ENCODE data around the gene PMEPA1. TPM values are rescaled to one million over a fixed set of nuclear protein-coding genes. Genes with fewer than 3 reads are reported as not detected.

PMEPA1 gene
- total RNA-seq, 1 donor from 2014 or later = 0.82 TPM

DNA sequence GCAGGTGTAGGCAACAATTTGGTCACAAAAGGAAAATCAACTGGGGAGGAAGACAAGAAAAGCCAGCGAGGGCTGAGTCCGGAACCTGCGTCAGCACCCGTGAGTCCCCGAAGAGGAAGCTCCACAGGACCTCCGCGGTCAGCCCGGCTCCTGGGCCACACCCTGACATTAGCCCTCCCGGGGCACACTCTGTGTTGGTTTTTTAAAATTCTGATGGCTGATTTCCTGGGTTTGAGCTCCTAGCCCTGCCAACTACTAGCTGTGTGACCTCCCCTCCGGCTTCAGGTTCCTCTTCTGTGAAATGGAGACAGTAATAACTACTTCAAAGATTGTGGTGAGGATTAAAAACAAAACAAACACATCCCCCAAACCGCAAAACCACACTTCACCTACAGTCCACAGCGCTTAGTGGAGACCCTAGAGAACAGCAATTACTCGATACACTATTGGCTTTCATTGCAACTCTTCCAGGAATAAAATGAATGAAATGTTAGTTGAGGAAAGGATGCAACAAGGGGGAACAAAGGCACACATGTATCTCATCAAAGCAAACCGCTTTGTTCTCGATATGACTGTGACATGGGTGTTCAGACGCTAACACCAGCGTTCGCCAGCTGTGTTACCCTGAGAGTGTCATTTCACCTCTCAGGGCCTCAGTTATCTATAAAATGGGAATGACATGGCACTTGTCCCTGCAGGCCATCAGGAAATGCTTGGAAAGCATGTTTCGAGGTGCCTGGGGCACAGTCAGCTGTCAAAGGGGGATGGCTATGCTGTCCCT, 90.6 kb downstream of the PMEPA1 start:
- H3K9me3 Mint-ChIP-seq = peaks cover 4% of the 10 kb centered on the region
- H3K4me1 Mint-ChIP-seq = peaks cover 54% of the 10 kb centered on the region
- H3K27me3 Mint-ChIP-seq = peaks cover 16% of the 10 kb centered on the region

DNA sequence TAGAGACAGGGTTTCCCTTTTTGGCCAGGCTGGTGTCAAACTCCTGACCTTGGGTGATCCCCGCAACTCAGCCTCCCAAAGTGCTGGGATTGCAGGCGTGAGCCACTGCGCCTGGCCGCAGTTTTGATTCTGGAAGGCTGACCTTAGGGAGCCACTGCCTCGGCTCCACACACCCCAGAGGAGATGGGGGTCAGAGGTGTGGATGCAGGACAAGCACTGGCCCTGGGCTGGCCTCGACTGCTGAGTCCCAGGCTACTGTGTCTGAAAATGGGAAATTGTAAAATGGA, 91.1 kb downstream of the PMEPA1 start:
- Mint-ChIP-seq H3K27ac (peak overlapping the region; percentile 87), H3K4me1 (peaks cover 54% of the 10 kb centered on the region), H3K9me3 (peaks cover 1% of the 10 kb centered on the region), H3K36me3 (ENCODE audit: low read depth) (peaks cover 17% of the 10 kb centered on the region), H3K27me3 (peaks cover 14% of the 10 kb centered on the region), H3K4me3 (peak overlapping the region; percentile 78)
- no peak for DNase-seq
- intact Hi-C loops (cut with micrococcal nuclease) = loop anchor here (1.0 to 5.0 kb wide), 6 partner anchors 10 to 268 kb away; partner anchors contain the start of genes PMEPA1, RAE1 and RBM38

More for the DNA sequence above, 90.6 kb downstream of the PMEPA1 start:
- intact Hi-C loops (cut with micrococcal nuclease) = loop anchor here (1.0 to 5.0 kb wide), 6 partner anchors 9 to 268 kb away; partner anchors contain the start of genes PMEPA1, RAE1 and RBM38
- Mint-ChIP-seq H3K4me3 (peak overlapping the region; percentile 78), H3K36me3 (ENCODE audit: low read depth) (peaks cover 17% of the 10 kb centered on the region), H3K27ac (peak overlapping the region; percentile 87)
- peak; percentile 92 for DNase-seq

- Mint-ChIP-seq H3K4me1 (peaks cover 54% of the 10 kb centered on the region), H3K27me3 (peaks cover 14% of the 10 kb centered on the region), H3K4me3 (peak overlapping the region; percentile 78), H3K36me3 (ENCODE audit: low read depth) (peaks cover 19% of the 10 kb centered on the region), H3K9me3 (no peaks in the 10 kb centered on the region), H3K27ac (peak overlapping the region; percentile 87)
- intact Hi-C loops (cut with micrococcal nuclease) = loop anchor here (2.0 to 5.0 kb wide), 5 partner anchors 17 to 267 kb away; partner anchors contain the start of genes PMEPA1, RAE1 and RBM38
- peak; percentile 73 for DNase-seq
Observed at GRCh38 chr20:57618091-57618763, 91.6 kb downstream of the PMEPA1 start.

GRCh38 chr20:57617079-57617795, 92.6 kb downstream of the PMEPA1 start:
- H3K36me3 Mint-ChIP-seq (ENCODE audit: low read depth) = peaks cover 21% of the 10 kb centered on the region
- peaks cover 16% of the 10 kb centered on the region for H3K27me3 Mint-ChIP-seq
- no peaks in the 10 kb centered on the region for H3K9me3 Mint-ChIP-seq
- H3K4me3 Mint-ChIP-seq = no peak overlapping the region
- peak overlapping the region; percentile 22 for H3K27ac Mint-ChIP-seq
- H3K4me1 Mint-ChIP-seq = peaks cover 47% of the 10 kb centered on the region
- intact Hi-C loops (cut with micrococcal nuclease) = loop anchor here (5.0 kb wide), 1 partner anchor 95 kb away; the partner anchor contains the start of gene PMEPA1
- DNase-seq = no peak

- H3K4me1 Mint-ChIP-seq = peaks cover 45% of the 10 kb centered on the region
- no peaks in the 10 kb centered on the region for H3K9me3 Mint-ChIP-seq
- DNase-seq = no peak
- no peak overlapping the region for H3K27ac Mint-ChIP-seq
- H3K4me3 Mint-ChIP-seq = no peak overlapping the region
- peaks cover 21% of the 10 kb centered on the region for H3K36me3 Mint-ChIP-seq (ENCODE audit: low read depth)
- peaks cover 16% of the 10 kb centered on the region for H3K27me3 Mint-ChIP-seq
- intact Hi-C loops (cut with micrococcal nuclease) = loop anchor here (5.0 kb wide), 1 partner anchor 96 kb away; the partner anchor contains the start of gene PMEPA1
Observed at GRCh38 chr20:57616143-57616951, 93.5 kb downstream of the PMEPA1 start.

DNA sequence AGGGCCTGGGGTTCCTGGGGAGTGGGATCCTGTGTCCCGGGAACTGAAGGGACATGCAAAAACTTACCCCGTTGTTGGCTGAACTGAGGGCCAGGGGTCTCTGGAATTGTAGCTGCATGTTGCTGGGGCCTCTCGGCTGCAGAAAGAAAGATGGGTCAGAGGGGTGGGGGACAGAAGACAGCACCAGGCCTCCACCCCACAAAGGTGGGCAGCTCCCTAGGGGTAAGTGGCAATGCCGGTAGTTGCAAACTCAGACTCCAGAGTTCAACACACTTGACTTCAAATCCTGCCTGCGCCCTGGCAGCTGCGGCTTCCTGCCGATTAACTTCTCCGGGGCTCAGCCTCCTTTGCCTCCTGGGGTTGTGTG, 94.4 kb downstream of the PMEPA1 start:
- intact Hi-C loops (cut with micrococcal nuclease) = loop anchor here (5.0 kb wide), 1 partner anchor 97 kb away; the partner anchor contains the start of gene PMEPA1
- Mint-ChIP-seq H3K4me3 (no peak overlapping the region), H3K27me3 (peaks cover 16% of the 10 kb centered on the region), H3K9me3 (no peaks in the 10 kb centered on the region), H3K27ac (no peak overlapping the region), H3K36me3 (ENCODE audit: low read depth) (peaks cover 27% of the 10 kb centered on the region), H3K4me1 (peaks cover 36% of the 10 kb centered on the region)
- DNase-seq = no peak

DNA sequence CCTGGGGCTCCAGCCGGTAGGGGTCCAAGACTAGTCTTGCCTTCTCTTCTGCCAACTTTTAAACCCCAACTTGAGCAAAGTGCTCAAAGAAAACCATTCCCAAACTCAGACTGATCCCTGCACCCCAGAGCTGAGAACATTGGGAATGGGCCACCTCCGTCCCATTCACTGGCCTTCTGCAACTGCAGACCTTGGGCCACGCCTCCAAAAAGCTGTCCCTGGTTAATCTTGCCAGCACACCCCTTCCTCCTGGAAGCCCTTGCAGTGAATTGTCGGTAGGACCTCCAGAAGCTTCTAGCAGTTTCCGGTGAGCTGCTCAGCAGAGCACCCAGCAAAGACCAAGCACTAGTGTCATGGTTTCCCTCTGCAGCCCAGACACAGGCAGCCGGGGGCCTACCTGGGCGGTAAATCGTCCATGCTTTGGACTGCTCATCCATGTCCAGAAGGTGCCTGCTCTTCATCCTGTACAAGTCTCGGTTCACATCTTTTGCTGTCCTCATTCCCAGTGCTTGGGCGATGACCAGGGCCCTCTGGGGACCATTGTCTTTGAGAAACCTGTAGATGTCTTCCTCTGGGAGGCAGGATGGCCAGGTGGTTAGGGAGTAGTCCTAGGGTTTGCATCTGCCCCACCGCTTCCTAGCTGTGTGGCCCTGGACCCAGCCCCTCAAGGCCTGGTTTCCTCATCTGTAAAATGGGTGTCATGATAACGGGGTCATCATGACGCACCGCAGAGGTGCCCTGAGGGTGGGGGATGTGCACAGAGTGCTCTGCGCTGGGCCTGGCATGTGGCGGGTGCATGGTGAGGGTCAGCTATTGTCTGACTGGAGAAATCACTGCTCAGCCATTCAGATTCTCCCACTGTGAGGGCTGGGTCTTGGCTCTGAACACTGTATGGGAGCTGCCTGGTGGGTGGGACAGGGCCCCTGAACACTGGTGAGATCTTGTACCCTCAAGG, 95.0 kb downstream of the PMEPA1 start:
- H3K36me3 Mint-ChIP-seq (ENCODE audit: low read depth) = peaks cover 29% of the 10 kb centered on the region
- H3K27ac Mint-ChIP-seq = no peak overlapping the region
- DNase-seq = no peak
- H3K9me3 Mint-ChIP-seq = no peaks in the 10 kb centered on the region
- peaks cover 30% of the 10 kb centered on the region for H3K4me1 Mint-ChIP-seq
- H3K4me3 Mint-ChIP-seq = no peak overlapping the region
- peaks cover 17% of the 10 kb centered on the region for H3K27me3 Mint-ChIP-seq
- intact Hi-C loops (cut with micrococcal nuclease) = loop anchor here (5.0 kb wide), 1 partner anchor 98 kb away; the partner anchor contains the start of gene PMEPA1

- peaks cover 17% of the 10 kb centered on the region for H3K27me3 Mint-ChIP-seq
- intact Hi-C loops (cut with micrococcal nuclease) = no loop called here
- H3K4me3 Mint-ChIP-seq = no peak overlapping the region
- H3K27ac Mint-ChIP-seq = no peak overlapping the region
- peaks cover 35% of the 10 kb centered on the region for H3K36me3 Mint-ChIP-seq (ENCODE audit: low read depth)
- no peak for DNase-seq
- no peaks in the 10 kb centered on the region for H3K9me3 Mint-ChIP-seq
- peaks cover 19% of the 10 kb centered on the region for H3K4me1 Mint-ChIP-seq
Observed at GRCh38 chr20:57613481-57613921, 96.3 kb downstream of the PMEPA1 start.

DNA sequence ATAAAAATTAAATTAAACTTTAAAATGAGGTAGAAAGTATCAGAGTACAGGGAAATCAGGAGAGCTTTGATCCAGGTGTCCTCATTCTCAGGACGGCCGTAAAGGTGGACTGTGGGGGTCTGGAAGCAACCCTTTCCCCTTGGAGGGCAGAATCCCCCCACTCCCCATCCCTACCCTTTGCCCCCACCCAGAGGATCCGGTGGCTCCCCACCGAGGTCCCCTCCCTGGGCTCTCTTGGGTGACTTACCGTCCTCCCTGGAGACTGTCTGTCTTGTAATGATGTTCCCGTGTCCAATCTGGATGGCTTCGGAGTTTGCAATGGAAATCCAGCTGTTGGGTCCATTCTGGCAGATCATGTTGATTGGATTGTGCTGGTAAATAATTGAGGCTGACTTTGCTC, 96.9 kb downstream of the PMEPA1 start:
- intact Hi-C loops (cut with micrococcal nuclease) = no loop called here
- no peak overlapping the region for H3K4me3 Mint-ChIP-seq
- peaks cover 13% of the 10 kb centered on the region for H3K4me1 Mint-ChIP-seq
- peaks cover 35% of the 10 kb centered on the region for H3K36me3 Mint-ChIP-seq (ENCODE audit: low read depth)
- DNase-seq = no peak
- no peak overlapping the region for H3K27ac Mint-ChIP-seq
- H3K27me3 Mint-ChIP-seq = peaks cover 18% of the 10 kb centered on the region
- no peaks in the 10 kb centered on the region for H3K9me3 Mint-ChIP-seq

- no peak for DNase-seq
- Mint-ChIP-seq H3K27me3 (peaks cover 22% of the 10 kb centered on the region), H3K9me3 (no peaks in the 10 kb centered on the region), H3K27ac (no peak overlapping the region), H3K36me3 (ENCODE audit: low read depth) (peaks cover 35% of the 10 kb centered on the region), H3K4me1 (peaks cover 8% of the 10 kb centered on the region), H3K4me3 (no peak overlapping the region)
- intact Hi-C loops (cut with micrococcal nuclease) = no loop called here
Observed at GRCh38 chr20:57612436-57612835, 97.4 kb downstream of the PMEPA1 start.

DNA sequence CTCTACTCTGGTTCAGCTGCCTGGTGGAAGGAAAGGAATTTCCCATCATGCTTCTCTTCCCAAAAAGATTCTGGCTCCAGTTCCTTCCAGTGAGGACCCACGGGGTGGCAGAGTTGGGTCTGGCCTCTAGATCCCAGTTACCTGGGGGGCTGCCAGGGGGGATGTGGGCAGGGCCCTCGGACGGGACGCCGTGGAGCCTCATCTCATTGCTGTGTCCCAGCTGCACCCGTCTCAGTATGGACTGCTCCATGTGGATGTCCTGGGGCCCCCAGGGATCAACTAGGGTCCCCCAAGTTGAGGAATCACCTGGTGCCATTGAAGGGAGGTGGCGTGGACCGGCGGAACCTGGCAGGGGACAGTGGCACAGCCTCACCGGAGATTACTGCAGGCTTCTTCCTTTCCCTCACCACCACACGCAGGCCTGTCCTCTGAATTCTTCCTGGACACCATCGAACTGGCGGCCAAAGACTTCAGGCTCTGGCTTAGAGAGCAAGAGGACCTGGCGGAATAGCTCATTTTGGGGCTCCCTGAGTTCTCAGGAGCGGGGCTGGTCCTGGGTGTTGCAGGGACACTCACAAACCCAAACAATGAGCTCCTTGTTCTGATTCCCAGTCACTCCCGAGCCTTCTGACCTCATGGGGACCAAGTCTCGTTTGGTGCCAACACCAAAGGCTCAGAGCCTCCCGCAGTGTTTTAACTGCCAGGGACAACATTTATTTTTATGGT, 98.1 kb downstream of the PMEPA1 start:
- Mint-ChIP-seq H3K4me1 (peaks cover 1% of the 10 kb centered on the region), H3K4me3 (no peak overlapping the region), H3K27ac (no peak overlapping the region), H3K9me3 (no peaks in the 10 kb centered on the region), H3K36me3 (ENCODE audit: low read depth) (peaks cover 29% of the 10 kb centered on the region), H3K27me3 (peaks cover 20% of the 10 kb centered on the region)
- no peak for DNase-seq
- intact Hi-C loops (cut with micrococcal nuclease) = no loop called here
